Astrocyte of the cerebellum (primary cell): Measurements from ENCODE around the gene DMRT1.
A peak's percentile ranks its signal among the peaks of the same experiment; 100 is the strongest.

Experiments used
- DNase-seq: peaks from one replicate; pipeline ENCODE4 v3.0.0-alpha.2; 2011; ENCODE audit warnings: low read depth
- H3K4me3 ChIP-seq: 2 replicates; pipeline ENCODE4 v1.5.1; 2011; ENCODE audit warnings: mild to moderate bottlenecking, low read depth, low read length, moderate library complexity
- CTCF ChIP-seq: IDR thresholded peaks from 2 replicates; pipeline ENCODE4 v1.5.1; 2012; ENCODE audit warnings: low read length, low read depth, moderate library complexity, mild to moderate bottlenecking; ENCODE audit errors: missing control alignments
- in situ Hi-C: cut with HindIII; loops from 2 replicates; pipeline ENCODE4 v1.10.0; 2017; ENCODE audit warnings: low sequenced_read_pairs

DMRT1 gene

GRCh38 chr9:893843-894420 is 52.4 kb downstream of the DMRT1 start:
- H3K4me3 ChIP-seq: no peak overlapping the region
- DNase-seq: peak; percentile 12
- peak; percentile 72 for TF ChIP-seq CTCF
- in situ Hi-C loops: no loop called here

GRCh38 chr9:899440-900184 is 58.1 kb downstream of the DMRT1 start:
- H3K4me3 ChIP-seq: no peak overlapping the region
- in situ Hi-C loops: no loop called here
- no peak for TF ChIP-seq CTCF
- DNase-seq: no peak

- no peak for DNase-seq
- TF ChIP-seq CTCF: no peak
- in situ Hi-C loops: no loop called here
- no peak overlapping the region for H3K4me3 ChIP-seq
Measured at GRCh38 chr9:903886-904285, 62.4 kb downstream of the DMRT1 start.

- H3K4me3 ChIP-seq: no peak overlapping the region
- DNase-seq: no peak
- in situ Hi-C loops: no loop called here
- no peak for TF ChIP-seq CTCF
Measured at GRCh38 chr9:905906-906305, 64.4 kb downstream of the DMRT1 start.

GRCh38 chr9:908536-909205 is 67.2 kb downstream of the DMRT1 start:
- no peak overlapping the region for H3K4me3 ChIP-seq
- in situ Hi-C loops: no loop called here
- TF ChIP-seq CTCF: no peak
- no peak for DNase-seq

- in situ Hi-C loops: no loop called here
- no peak for TF ChIP-seq CTCF
Measured at GRCh38 chr9:911005-911404, 69.5 kb downstream of the DMRT1 start.

More at GRCh38 chr9:911005-911404, 69.5 kb downstream of the DMRT1 start:
- no peak for DNase-seq
- no peak overlapping the region for H3K4me3 ChIP-seq
